GM12891 (cell line): Measurements from ENCODE around the gene AGMO.

ENCODE experiments used
- POLR2A ChIP-seq: IDR thresholded peaks from 2 replicates; pipeline ENCODE4 v1.6.1; 2011; ENCODE audit warnings: low read depth, low read length, control low read depth
- POU2F2 ChIP-seq: IDR thresholded peaks from 2 replicates; pipeline ENCODE4 v1.6.1; 2011; ENCODE audit warnings: low read depth, mild to moderate bottlenecking, control low read depth, low read length, moderate library complexity
- TAF1 ChIP-seq: IDR thresholded peaks from 2 replicates; pipeline ENCODE4 v1.6.1; 2011; ENCODE audit warnings: low read depth, low read length, control low read depth

- TF ChIP-seq POLR2A = no peak
- no peak for TF ChIP-seq POU2F2
- TF ChIP-seq TAF1 = no peak
Observed at GRCh38 chr7:15555381-15555859, 6.4 kb downstream of the AGMO start.
